ENCODE data around the gene DNHD1.

DNA sequence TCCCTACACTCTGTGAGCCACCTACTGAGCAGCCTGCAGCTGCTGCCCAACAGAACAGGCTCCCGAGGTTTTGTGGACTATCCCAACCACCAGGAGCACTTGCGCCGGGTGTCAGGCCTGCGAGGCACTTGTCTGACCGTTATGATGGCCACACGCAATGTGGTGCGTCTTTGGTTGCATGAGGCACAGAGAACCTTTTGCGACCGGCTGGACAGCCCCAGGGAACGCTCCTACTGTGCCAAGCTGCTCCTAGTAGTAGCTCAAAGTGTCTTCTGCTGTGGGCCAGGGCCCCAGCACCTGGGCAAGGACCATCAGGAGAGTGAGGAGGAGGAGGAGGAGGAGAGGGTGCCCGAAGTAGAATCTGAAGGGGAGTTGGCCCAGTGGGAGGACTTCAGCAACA lies 60.0 kb downstream of the DNHD1 start:
- TF ChIP-seq POLR2AphosphoS5 (IDR thresholded peaks at IDR 0.05; ENCODE audit: low read depth, low read length) (no peak), CHD1 (IDR thresholded peaks at IDR 0.05; ENCODE audit: low read depth, low read length) (no peak), RFX5 (IDR thresholded peaks at IDR 0.05; ENCODE audit: borderline replicate concordance, low read depth, low read length) (no peak), KDM5A (IDR thresholded peaks at IDR 0.05; ENCODE audit: low read length) (no peak), TEAD4 (IDR thresholded peaks at IDR 0.05; ENCODE audit: low read depth, low read length) (no peak), ZNF274 (IDR thresholded peaks at IDR 0.05; ENCODE audit: borderline replicate concordance, extremely low read depth, low read length) (no peak), RAD21 (IDR thresholded peaks at IDR 0.05 in 1 of 2, conservative IDR thresholded peaks at IDR 0.05 in 1 of 2; ENCODE audit: low read depth in 2 of 2, low read length in 2 of 2) (no peak), YY1 (IDR thresholded peaks at IDR 0.05; ENCODE audit: low read depth, low read length) (no peak), CBX5 (IDR thresholded peaks at IDR 0.05; ENCODE audit: low read depth, low read length) (no peak), BRCA1 (IDR thresholded peaks at IDR 0.05; ENCODE audit: low read depth, low read length) (no peak)
- TF ChIP-seq, protein P1, sequence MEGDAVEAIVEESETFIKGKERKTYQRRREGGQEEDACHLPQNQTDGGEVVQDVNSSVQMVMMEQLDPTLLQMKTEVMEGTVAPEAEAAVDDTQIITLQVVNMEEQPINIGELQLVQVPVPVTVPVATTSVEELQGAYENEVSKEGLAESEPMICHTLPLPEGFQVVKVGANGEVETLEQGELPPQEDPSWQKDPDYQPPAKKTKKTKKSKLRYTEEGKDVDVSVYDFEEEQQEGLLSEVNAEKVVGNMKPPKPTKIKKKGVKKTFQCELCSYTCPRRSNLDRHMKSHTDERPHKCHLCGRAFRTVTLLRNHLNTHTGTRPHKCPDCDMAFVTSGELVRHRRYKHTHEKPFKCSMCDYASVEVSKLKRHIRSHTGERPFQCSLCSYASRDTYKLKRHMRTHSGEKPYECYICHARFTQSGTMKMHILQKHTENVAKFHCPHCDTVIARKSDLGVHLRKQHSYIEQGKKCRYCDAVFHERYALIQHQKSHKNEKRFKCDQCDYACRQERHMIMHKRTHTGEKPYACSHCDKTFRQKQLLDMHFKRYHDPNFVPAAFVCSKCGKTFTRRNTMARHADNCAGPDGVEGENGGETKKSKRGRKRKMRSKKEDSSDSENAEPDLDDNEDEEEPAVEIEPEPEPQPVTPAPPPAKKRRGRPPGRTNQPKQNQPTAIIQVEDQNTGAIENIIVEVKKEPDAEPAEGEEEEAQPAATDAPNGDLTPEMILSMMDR (IDR thresholded peaks at IDR 0.05; ENCODE audit: control extremely low read depth in 1 of 3, insufficient read depth in 1 of 3, low read depth in 1 of 3, low read length in 3 of 3) = no peak
- TF ChIP-seq, protein P2, sequence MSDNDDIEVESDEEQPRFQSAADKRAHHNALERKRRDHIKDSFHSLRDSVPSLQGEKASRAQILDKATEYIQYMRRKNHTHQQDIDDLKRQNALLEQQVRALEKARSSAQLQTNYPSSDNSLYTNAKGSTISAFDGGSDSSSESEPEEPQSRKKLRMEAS (IDR thresholded peaks at IDR 0.05) = no peak

All from H1 (cell line).